GM12878 (cell line): ENCODE results near the gene SESN3. TPM values are rescaled to one million over a fixed set of nuclear protein-coding genes. Genes with fewer than 3 reads are reported as not detected.

Experiments
- ATAC-seq: fragments of 200-7000 bp; cut with Tn5 transposase; 3 replicates; pipeline ENCODE4 v1.9.1; 2020; ENCODE audit warnings: mild to moderate bottlenecking, moderate library complexity
- BruUV-seq: library from RNA; stranded (reverse); fragments of 400-500 nt; replicated peaks from 2 replicates; lab custom pipeline; 2021; lab: Mats Ljungman, UMichigan
- CTCF ChIA-PET: fragments of 300-600 bp; sonication (Branson Sonifier 250); formaldehyde crosslinking; extraction: SDS; loops from one replicate; lab custom pipeline; 2021; ENCODE audit warnings: inconsistent platforms; lab: Yijun Ruan, JAX
- POLR2A ChIA-PET: fragments of 350-600 bp; formaldehyde crosslinking; extraction: SDS; loops from one replicate; lab custom pipeline; 2021; ENCODE audit warnings: inconsistent platforms; lab: Charles Lee
- RAD21 ChIA-PET: fragments of 300-600 bp; sonication (Branson Sonifier 250); formaldehyde crosslinking; loops from one replicate; lab custom pipeline; 2023; ENCODE audit warnings: antibody characterized with exemption; ENCODE audit not compliant: unreplicated experiment; lab: Charles Lee
- SMC1A ChIA-PET: fragments of 300-600 bp; sonication (Branson Sonifier 250); formaldehyde crosslinking; loops from one replicate; lab custom pipeline; 2023; ENCODE audit not compliant: unreplicated experiment, uncharacterized antibody; lab: Charles Lee
- DNase-seq: peaks from one replicate; pipeline ENCODE4 v3.0.0-alpha.2; 2011; ENCODE audit warnings: low read depth, low spot score
- FAIRE-seq: peaks from 3 replicates; lab custom pipeline; 2011; peaks lifted over from hg19 to GRCh38; lab: Jason Lieb, UNC
- H2AFZ ChIP-seq: 2 replicates; pipeline ENCODE4 v1.6.0; 2011; ENCODE audit warnings: low read depth, low read length, control low read depth; ENCODE audit not compliant: control insufficient read depth
- H3K27ac ChIP-seq: 2 replicates; pipeline ENCODE4 v1.5.1; 2011; ENCODE audit warnings: control low read depth; ENCODE audit not compliant: control insufficient read depth, insufficient read depth
- H3K27me3 ChIP-seq, 2 experiments: replicated peaks in 1 of 2; 2 replicates each; pipeline versions ENCODE4 v1.6.0 to v1.6.1; 2011; ENCODE audit warnings: low read length in 1 of 2; ENCODE audit not compliant: control insufficient read depth in 2 of 2, insufficient read depth in 2 of 2
- H3K36me3 ChIP-seq, 2 experiments: 2 replicates each; pipeline ENCODE4 v1.5.1; 2011; ENCODE audit warnings: low read length in 1 of 2; ENCODE audit not compliant: control insufficient read depth in 2 of 2, insufficient read depth in 2 of 2
- H3K4me1 ChIP-seq: 2 replicates; pipeline ENCODE4 v1.6.1; 2011; ENCODE audit warnings: mild to moderate bottlenecking, low read length, moderate library complexity, mixed read lengths; ENCODE audit not compliant: control insufficient read depth, insufficient read depth
- H3K4me2 ChIP-seq: 2 replicates; pipeline ENCODE4 v1.6.0; 2011; ENCODE audit warnings: control low read depth; ENCODE audit not compliant: control insufficient read depth, insufficient read depth
- H3K4me3 ChIP-seq: fragments of 200-600 bp; sonication (generic); 2 replicates; pipeline ENCODE4 v1.5.1; 2016
- H3K79me2 ChIP-seq: 2 replicates; pipeline ENCODE4 v1.6.0; 2011; ENCODE audit warnings: low read length; ENCODE audit not compliant: control insufficient read depth, insufficient read depth
- H3K9ac ChIP-seq: 2 replicates; pipeline ENCODE4 v1.8.0; 2011; ENCODE audit warnings: low read length, control low read depth, mixed read lengths; ENCODE audit not compliant: control insufficient read depth, insufficient read depth
- H3K9me3 ChIP-seq: replicated peaks from 3 replicates; pipeline ENCODE4 v1.5.1; 2011; ENCODE audit warnings: mild to moderate bottlenecking, low read length; ENCODE audit not compliant: control insufficient read depth, insufficient read depth
- H4K20me1 ChIP-seq: 2 replicates; pipeline ENCODE4 v1.6.0; 2011; ENCODE audit not compliant: control insufficient read depth, insufficient read depth
- EGR1 ChIP-seq, 2 experiments: IDR thresholded peaks; 1 replicate in 1 of 2; 2 replicates in 1 of 2; pipeline ENCODE4 v1.6.1; 2011 to 2012; ENCODE audit warnings: low read depth in 2 of 2, low read length in 2 of 2, borderline replicate concordance in 1 of 2, mild to moderate bottlenecking in 1 of 2, moderate library complexity in 1 of 2
- FOXM1 ChIP-seq: IDR thresholded peaks from 2 replicates; pipeline ENCODE4 v1.6.1; 2012; ENCODE audit warnings: low read depth, mild to moderate bottlenecking, inconsistent platforms, low read length, moderate library complexity
- KDM1A ChIP-seq: fragments of 200-600 bp; sonication (generic); IDR thresholded peaks from 2 replicates; pipeline ENCODE4 v1.6.1; 2016; ENCODE audit warnings: borderline replicate concordance
- MTA3 ChIP-seq: IDR thresholded peaks from 2 replicates; pipeline ENCODE4 v1.6.1; 2012; ENCODE audit warnings: low read length, inconsistent platforms, borderline replicate concordance
- NFYA ChIP-seq: IDR thresholded peaks from 2 replicates; pipeline ENCODE4 v1.6.1; 2011; ENCODE audit warnings: low read depth, mild to moderate bottlenecking, low read length, improper control_type of control experiment, borderline replicate concordance
- PAX8 ChIP-seq: fragments of 450-650 bp; IDR thresholded peaks from 2 replicates; pipeline ENCODE4 v1.6.1; 2017; ENCODE audit warnings: mild to moderate bottlenecking, moderate library complexity
- RUNX3 ChIP-seq: IDR thresholded peaks from 2 replicates; pipeline ENCODE4 v1.6.1; 2012; ENCODE audit warnings: low read length, inconsistent platforms
- SMC3 ChIP-seq: IDR thresholded peaks from 2 replicates; pipeline ENCODE4 v1.6.1; 2011; ENCODE audit warnings: low read length, improper control_type of control experiment, borderline replicate concordance
- SREBF2 ChIP-seq: IDR thresholded peaks from 2 replicates; pipeline ENCODE4 v1.6.1; 2012; ENCODE audit warnings: mild to moderate bottlenecking, low read length
- TAF1 ChIP-seq: IDR thresholded peaks from 2 replicates; pipeline ENCODE4 v1.6.1; 2011; ENCODE audit warnings: mild to moderate bottlenecking, low read depth, low read length, borderline replicate concordance
- ZNF622 ChIP-seq: fragments of 450-650 bp; IDR thresholded peaks from 2 replicates; pipeline ENCODE4 v1.6.1; 2017; ENCODE audit warnings: mild to moderate bottlenecking, inconsistent platforms
- WGBS: methylation state at CpG from one replicate; pipeline ENCODE4 v1.1.6; 2016; ENCODE audit warnings: low lambda C conversion rate; ENCODE audit not compliant: insufficient replicate concordance, insufficient coverage; ENCODE audit errors: missing lambda C conversion rate; 5-methylcytosine and 5-hydroxymethylcytosine counted together
- in situ Hi-C: fragments of 300-500 bp; cut with MboI; formaldehyde crosslinking; loops from 9 replicates; pipeline ENCODE4 v1.14.3; 2018; ENCODE audit warnings: mixed read lengths
- intact Hi-C: fragments of 100-400 bp; cut with micrococcal nuclease; formaldehyde crosslinking; loops from one replicate; pipeline ENCODE4 v1.14.2; 2022; ENCODE audit not compliant: unreplicated experiment
- polyA plus RNA-seq, 11 experiments: library from polyadenylated mRNA; depleted of rRNA in 4 of 11; unstranded in 6 of 11; stranded (reverse) in 5 of 11; fragments of >200 nt; fragmentation: Nextera tagmentation in 4 of 11; fragmentation: Illumina TruSeq in 1 of 11; extraction: Ambion mirVana in 4 of 11; extraction: Trizol in 1 of 11; gene quantifications; 1 replicate in 1 of 11; 2 replicates in 10 of 11; pipeline versions ENCODE4 v1.2.1 to v1.2.3, GENCODE V29; 2011 to 2016; ENCODE audit warnings: inconsistent platforms in 2 of 11, missing spikeins in 2 of 11, low read depth in 1 of 11
- total RNA-seq, 4 experiments: library from RNA; depleted of rRNA in 3 of 4; stranded (reverse); fragments of >200 nt in 3 of 4; fragmentation: Illumina TruSeq in 1 of 4; extraction: Trizol in 1 of 4; gene quantifications; 2 replicates each; pipeline versions ENCODE4 v1.2.1 to v1.2.3, GENCODE V29; 2013 to 2021
- TF ChIP-seq, protein P1 (sequence below): fragments of 450-650 bp; IDR thresholded peaks from 2 replicates; pipeline ENCODE4 v1.6.1; 2017; ENCODE audit warnings: mild to moderate bottlenecking
- TF ChIP-seq, protein P2 (sequence below): fragments of 150-350 bp; IDR thresholded peaks from 2 replicates; pipeline ENCODE4 v1.6.1; 2016; ENCODE audit warnings: low read depth, low read length
- TF ChIP-seq, protein P3 (sequence below): IDR thresholded peaks from 2 replicates; pipeline ENCODE4 v1.6.1; 2011; ENCODE audit warnings: low read depth, low read length, improper control_type of control experiment, borderline replicate concordance

SESN3 gene
- total and polyA plus RNA-seq, 10 of the 15 experiments (the other 5 are each of a cell fraction or from before 2014, with no cell fraction given) = 0.64 to 6.7 (median 3.0) TPM

DNA sequence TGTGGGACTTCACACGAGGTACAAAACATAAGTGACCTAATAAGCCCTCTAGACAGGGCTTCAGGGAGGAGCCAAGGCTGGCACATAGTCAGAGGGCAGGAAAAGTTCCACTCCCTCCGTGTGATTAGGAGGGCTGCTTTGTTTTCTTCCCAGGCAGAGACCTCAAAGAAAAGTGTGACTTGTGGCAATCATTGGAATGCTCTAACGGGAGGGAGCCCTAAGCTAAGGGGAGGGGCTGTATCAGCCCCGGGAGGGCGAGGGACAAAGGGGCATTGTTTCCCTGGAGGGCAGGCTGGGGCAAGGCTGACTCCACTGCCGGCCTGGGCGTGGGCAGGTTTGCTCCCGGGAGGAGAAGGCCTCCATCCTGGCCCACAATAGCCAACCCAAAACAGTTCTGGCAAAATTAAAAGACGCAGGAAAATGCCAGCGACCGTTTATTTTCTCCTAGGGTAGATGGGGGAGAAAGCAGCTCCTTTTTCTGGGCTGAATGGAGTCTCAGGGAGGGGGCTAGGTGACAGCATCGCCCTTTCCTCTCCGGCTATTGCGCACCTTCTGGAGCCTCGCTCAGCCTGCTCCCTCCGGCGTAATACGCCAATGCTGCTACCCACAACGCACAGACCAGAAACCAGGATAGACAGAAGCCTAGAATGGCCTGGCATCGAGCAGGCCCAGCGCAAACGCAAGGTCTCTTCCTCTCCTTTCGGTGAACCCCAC is 81.2 kb downstream of the SESN3 start:
- intact Hi-C loops = loop anchor here (2.0 to 5.0 kb wide), 7 partner anchors 61 to 1277 kb away; partner anchors contain the start of genes ENDOD1 and MTMR2
- CTCF ChIA-PET = interaction anchor here (0.6 to 24.1 kb wide), 15 partner anchors 7 to 1315 kb away, joined by 3 to 590 read pairs (median 5); partner anchors contain the start of genes ENDOD1 and SRSF8
- Histone ChIP-seq H3K27ac (no peak overlapping the region), H3K9me3 (no peaks in the 10 kb centered on the region), H3K79me2 (no peaks in the 10 kb centered on the region), H2AFZ (no peak overlapping the region), H3K27me3 (no peaks in the 10 kb centered on the region), H4K20me1 (no peaks in the 10 kb centered on the region), H3K4me1 (peaks cover 2% of the 10 kb centered on the region; the same call in 1 of the 2 replicates), H3K4me2 (peak overlapping the region; percentile 93), H3K36me3 (no peaks in the 10 kb centered on the region), H3K9ac (no peak overlapping the region; the same call in 1 of the 2 replicates), H3K4me3 (peak overlapping the region; percentile 80; the same call in 1 of the 2 replicates)
- POLR2A ChIA-PET = interaction anchor here (1.2 to 1.4 kb wide), 2 partner anchors 51 to 82 kb away, joined by 3 to 11 read pairs; no protein-coding TSS in a partner anchor
- RAD21 ChIA-PET = interaction anchor here (1.0 to 16.6 kb wide), 11 partner anchors 9 to 615 kb away, joined by 3 to 425 read pairs (median 7); partner anchors contain the start of genes ENDOD1, SESN3 and SRSF8
- FAIRE-seq = no peak
- no TSS peak for BruUV-seq
- no peak for DNase-seq
- ATAC-seq = no peak; the same call in 2 of the 3 replicates
- SMC1A ChIA-PET = interaction anchor here (0.6 to 12.5 kb wide), 12 partner anchors 13 to 615 kb away, joined by 3 to 474 read pairs (median 9); partner anchors contain the start of genes SESN3 and SRSF8
- no peak for TF ChIP-seq SMC3
- no peak for TF ChIP-seq KDM1A
- TF ChIP-seq, protein P1, sequence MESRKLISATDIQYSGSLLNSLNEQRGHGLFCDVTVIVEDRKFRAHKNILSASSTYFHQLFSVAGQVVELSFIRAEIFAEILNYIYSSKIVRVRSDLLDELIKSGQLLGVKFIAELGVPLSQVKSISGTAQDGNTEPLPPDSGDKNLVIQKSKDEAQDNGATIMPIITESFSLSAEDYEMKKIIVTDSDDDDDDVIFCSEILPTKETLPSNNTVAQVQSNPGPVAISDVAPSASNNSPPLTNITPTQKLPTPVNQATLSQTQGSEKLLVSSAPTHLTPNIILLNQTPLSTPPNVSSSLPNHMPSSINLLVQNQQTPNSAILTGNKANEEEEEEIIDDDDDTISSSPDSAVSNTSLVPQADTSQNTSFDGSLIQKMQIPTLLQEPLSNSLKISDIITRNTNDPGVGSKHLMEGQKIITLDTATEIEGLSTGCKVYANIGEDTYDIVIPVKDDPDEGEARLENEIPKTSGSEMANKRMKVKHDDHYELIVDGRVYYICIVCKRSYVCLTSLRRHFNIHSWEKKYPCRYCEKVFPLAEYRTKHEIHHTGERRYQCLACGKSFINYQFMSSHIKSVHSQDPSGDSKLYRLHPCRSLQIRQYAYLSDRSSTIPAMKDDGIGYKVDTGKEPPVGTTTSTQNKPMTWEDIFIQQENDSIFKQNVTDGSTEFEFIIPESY = no peak
- TF ChIP-seq PAX8 = no peak
- no peak for TF ChIP-seq SREBF2
- no peak for TF ChIP-seq EGR1 (IDR thresholded peaks at IDR 0.05; ENCODE audit: borderline replicate concordance in 1 of 2, low read depth in 2 of 2, low read length in 2 of 2)
- TF ChIP-seq ZNF622 = no peak
- no peak for TF ChIP-seq FOXM1
- TF ChIP-seq, protein P2, sequence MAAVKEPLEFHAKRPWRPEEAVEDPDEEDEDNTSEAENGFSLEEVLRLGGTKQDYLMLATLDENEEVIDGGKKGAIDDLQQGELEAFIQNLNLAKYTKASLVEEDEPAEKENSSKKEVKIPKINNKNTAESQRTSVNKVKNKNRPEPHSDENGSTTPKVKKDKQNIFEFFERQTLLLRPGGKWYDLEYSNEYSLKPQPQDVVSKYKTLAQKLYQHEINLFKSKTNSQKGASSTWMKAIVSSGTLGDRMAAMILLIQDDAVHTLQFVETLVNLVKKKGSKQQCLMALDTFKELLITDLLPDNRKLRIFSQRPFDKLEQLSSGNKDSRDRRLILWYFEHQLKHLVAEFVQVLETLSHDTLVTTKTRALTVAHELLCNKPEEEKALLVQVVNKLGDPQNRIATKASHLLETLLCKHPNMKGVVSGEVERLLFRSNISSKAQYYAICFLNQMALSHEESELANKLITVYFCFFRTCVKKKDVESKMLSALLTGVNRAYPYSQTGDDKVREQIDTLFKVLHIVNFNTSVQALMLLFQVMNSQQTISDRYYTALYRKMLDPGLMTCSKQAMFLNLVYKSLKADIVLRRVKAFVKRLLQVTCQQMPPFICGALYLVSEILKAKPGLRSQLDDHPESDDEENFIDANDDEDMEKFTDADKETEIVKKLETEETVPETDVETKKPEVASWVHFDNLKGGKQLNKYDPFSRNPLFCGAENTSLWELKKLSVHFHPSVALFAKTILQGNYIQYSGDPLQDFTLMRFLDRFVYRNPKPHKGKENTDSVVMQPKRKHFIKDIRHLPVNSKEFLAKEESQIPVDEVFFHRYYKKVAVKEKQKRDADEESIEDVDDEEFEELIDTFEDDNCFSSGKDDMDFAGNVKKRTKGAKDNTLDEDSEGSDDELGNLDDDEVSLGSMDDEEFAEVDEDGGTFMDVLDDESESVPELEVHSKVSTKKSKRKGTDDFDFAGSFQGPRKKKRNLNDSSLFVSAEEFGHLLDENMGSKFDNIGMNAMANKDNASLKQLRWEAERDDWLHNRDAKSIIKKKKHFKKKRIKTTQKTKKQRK = no peak
- TF ChIP-seq, protein P3, sequence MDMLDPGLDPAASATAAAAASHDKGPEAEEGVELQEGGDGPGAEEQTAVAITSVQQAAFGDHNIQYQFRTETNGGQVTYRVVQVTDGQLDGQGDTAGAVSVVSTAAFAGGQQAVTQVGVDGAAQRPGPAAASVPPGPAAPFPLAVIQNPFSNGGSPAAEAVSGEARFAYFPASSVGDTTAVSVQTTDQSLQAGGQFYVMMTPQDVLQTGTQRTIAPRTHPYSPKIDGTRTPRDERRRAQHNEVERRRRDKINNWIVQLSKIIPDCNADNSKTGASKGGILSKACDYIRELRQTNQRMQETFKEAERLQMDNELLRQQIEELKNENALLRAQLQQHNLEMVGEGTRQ = no peak
- no peak for TF ChIP-seq TAF1
- TF ChIP-seq NFYA = no peak
- no peak for TF ChIP-seq RUNX3
- TF ChIP-seq MTA3 = no peak
- in situ Hi-C loops = loop anchor here (5.0 kb wide), 3 partner anchors 557 to 1277 kb away; no protein-coding TSS in a partner anchor
- 85% methylated on average over 23 of the region's 23 CpGs for WGBS
